ENCODE measurements around the gene LRRC14B.
"Not testable (repeated sequence)": the region's sequence is repeated elsewhere in the genome, so short reads cannot be mapped to it uniquely, and the experiment has no call there.

LRRC14B gene

GRCh38 chr5:194603-195209, 3.4 kb downstream of the LRRC14B start:
- Mint-ChIP-seq H3K4me3 (no peak overlapping the region), H3K4me1 (ENCODE audit: low read depth in 2 of 2) (peaks cover 0 to 7% of the 10 kb centered on the region in 2 donors), H3K27ac (peak overlapping the region in 1 of 2 donors; percentile 46), H3K9me3 (no peaks in the 10 kb centered on the region), H3K36me3 (ENCODE audit: insufficient read depth) (no peaks in the 10 kb centered on the region), H3K27me3 (peaks cover 16 to 33% of the 10 kb centered on the region in 2 donors)
- ATAC-seq (replicated peaks) = no peak
- DNase-seq = no peak

DNA sequence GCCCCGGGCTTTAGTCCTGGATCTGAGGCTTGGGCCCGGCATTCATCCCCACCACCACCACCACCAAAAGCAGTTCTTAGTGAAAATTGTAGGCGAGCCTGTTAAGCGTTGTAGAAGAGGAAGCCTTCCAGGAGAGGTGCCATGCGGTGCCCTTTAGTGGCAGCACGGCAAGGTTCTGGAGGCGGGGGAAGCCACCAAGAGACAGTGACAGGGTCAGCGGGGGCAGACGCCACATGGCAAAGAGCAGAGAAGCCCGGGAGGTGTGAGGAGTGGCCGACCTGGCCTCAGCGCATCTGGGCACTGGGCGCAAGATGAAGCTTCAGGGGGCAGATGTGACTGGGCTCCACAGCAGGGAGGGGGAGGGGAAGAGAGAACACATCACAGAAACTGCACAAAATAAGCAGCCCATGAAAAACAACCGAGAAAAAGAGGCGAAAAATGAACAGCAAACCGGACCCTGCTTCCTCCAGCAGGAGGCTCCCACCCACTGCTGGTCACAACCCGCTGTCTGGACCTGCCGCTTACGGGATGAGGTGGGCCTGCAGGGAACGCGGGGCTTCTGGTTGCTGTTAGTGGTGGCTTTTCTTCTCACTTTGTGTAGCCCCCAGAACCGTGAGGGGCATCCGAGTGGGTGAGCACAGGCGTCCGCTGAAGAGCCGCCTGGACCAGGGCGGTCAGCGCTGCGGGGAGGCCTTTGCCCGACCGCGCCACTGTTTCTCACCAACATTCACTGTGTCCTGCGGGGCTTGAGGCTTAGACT, 4.3 kb downstream of the LRRC14B start:
- Mint-ChIP-seq H3K4me3 (no peak overlapping the region), H3K36me3 (ENCODE audit: insufficient read depth) (no peaks in the 10 kb centered on the region), H3K4me1 (ENCODE audit: low read depth in 2 of 2) (peaks cover 0 to 3% of the 10 kb centered on the region in 2 donors), H3K27ac (peak overlapping the region in 1 of 2 donors; percentile 46), H3K9me3 (no peaks in the 10 kb centered on the region), H3K27me3 (peaks cover 9 to 30% of the 10 kb centered on the region in 2 donors)
- ATAC-seq (replicated peaks) (no peak), DNase-seq (no peak)

DNA sequence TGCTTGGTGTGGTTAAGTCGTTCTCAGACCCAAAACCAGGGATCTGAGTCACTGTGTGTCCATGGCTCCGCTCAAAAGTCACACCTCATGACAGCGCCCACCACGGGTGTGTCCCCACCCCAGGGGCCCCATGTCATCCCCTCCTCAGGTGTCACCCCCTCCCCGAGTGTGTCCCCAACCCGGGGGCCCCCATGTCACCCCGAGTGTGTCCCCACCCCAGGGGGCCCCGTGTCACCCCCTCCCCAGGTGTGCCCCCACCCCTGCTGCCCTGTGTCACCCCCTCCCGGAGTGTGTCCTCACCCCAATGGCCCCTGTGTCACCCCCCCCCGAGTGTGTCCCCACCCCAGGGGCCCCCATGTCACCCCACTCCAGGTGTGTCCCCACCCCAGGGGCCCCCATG, 5.1 kb downstream of the LRRC14B start:
- Mint-ChIP-seq H3K4me1 (ENCODE audit: low read depth in 2 of 2) (peaks cover 2 to 3% of the 10 kb centered on the region in 2 donors), H3K4me3 (no peak overlapping the region), H3K27ac (no peak overlapping the region), H3K36me3 (ENCODE audit: insufficient read depth) (no peaks in the 10 kb centered on the region), H3K9me3 (no peaks in the 10 kb centered on the region), H3K27me3 (peaks cover 7 to 22% of the 10 kb centered on the region in 2 donors)
- DNase-seq (no peak), ATAC-seq (replicated peaks) (no peak)

DNA sequence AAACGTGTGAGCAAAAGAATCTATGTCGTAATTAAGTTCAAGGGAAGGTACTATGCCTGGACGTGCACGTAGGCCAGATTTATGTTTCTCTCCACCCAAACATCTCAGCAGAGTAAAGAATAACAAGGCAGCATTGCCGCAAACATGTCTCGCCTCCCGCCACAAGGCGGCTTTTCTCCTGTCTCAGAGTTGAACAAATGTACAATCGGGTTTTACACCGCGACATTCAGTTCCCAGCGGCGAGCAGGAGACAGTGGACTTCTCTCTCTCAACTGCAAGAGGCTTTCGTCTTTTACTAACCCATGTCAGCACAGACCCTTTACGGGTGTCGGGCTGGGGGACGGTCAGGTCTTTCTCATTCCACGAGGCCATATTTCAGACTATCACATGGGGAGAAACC, 5.7 kb downstream of the LRRC14B start:
- H3K4me3 Mint-ChIP-seq; H3K4me1 Mint-ChIP-seq (ENCODE audit: low read depth in 2 of 2); ATAC-seq (replicated peaks); H3K27ac Mint-ChIP-seq; DNase-seq; H3K36me3 Mint-ChIP-seq (ENCODE audit: insufficient read depth); H3K9me3 Mint-ChIP-seq: not testable (repeated sequence)
- peaks cover 7 to 19% of the 10 kb centered on the region in 2 donors for H3K27me3 Mint-ChIP-seq

DNA sequence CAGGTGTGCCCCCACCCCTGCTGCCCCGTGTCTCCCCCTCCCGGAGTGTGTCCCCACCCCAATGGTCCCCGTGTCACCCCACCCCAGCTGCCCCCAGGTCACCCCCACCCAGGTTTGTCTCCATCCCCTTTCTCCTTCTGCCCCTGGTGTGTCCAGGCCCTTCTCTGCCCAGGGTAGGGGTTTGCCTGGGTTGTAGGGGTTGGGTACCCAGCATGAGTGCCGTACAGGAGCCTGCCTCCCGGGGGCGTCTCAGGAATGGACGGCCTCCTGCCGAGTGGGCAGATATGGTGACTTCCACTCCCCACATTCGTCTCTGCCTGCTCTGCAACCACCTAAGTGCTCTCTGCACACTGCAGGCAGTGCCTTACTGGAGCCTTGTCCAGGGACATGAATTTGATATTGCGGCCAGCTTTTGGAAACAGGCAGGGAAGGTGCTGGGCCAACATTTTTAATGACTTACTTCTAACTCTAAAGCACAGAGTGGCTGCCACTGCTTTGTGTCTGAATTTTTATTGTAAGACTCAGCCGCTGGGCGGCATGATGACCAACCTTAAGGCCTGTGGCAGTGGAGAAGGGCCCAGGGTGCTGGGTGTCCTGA, 6.7 kb downstream of the LRRC14B start:
- peaks cover 0 to 10% of the 10 kb centered on the region in 2 donors for H3K27me3 Mint-ChIP-seq
- no peak overlapping the region for H3K27ac Mint-ChIP-seq
- peaks cover 2 to 3% of the 10 kb centered on the region in 2 donors for H3K4me1 Mint-ChIP-seq (ENCODE audit: low read depth in 2 of 2)
- H3K9me3 Mint-ChIP-seq = no peaks in the 10 kb centered on the region
- H3K4me3 Mint-ChIP-seq = no peak overlapping the region
- peaks cover 5% of the 10 kb centered on the region for H3K36me3 Mint-ChIP-seq (ENCODE audit: insufficient read depth)
- no peak for ATAC-seq (replicated peaks)
- no peak for DNase-seq

GRCh38 chr5:198516-199196, 7.4 kb downstream of the LRRC14B start:
- H3K27me3 Mint-ChIP-seq = peaks cover 0 to 7% of the 10 kb centered on the region in 2 donors
- ATAC-seq (replicated peaks) = no peak
- DNase-seq = no peak
- peaks cover 2 to 3% of the 10 kb centered on the region in 2 donors for H3K4me1 Mint-ChIP-seq (ENCODE audit: low read depth in 2 of 2)
- H3K36me3 Mint-ChIP-seq (ENCODE audit: insufficient read depth) = peaks cover 8% of the 10 kb centered on the region
- H3K27ac Mint-ChIP-seq = no peak overlapping the region
- H3K9me3 Mint-ChIP-seq = no peaks in the 10 kb centered on the region
- no peak overlapping the region for H3K4me3 Mint-ChIP-seq

- no peaks in the 10 kb centered on the region for H3K9me3 Mint-ChIP-seq
- DNase-seq (no peak), ATAC-seq (replicated peaks) (no peak)
- no peak overlapping the region for H3K27ac Mint-ChIP-seq
- peaks cover 0 to 7% of the 10 kb centered on the region in 2 donors for H3K27me3 Mint-ChIP-seq
- H3K36me3 Mint-ChIP-seq (ENCODE audit: insufficient read depth) = peaks cover 12% of the 10 kb centered on the region
- H3K4me3 Mint-ChIP-seq = no peak overlapping the region
- H3K4me1 Mint-ChIP-seq (ENCODE audit: low read depth in 2 of 2) = peaks cover 2 to 3% of the 10 kb centered on the region in 2 donors
Observed at GRCh38 chr5:199197-199949, 8.1 kb downstream of the LRRC14B start.

DNA sequence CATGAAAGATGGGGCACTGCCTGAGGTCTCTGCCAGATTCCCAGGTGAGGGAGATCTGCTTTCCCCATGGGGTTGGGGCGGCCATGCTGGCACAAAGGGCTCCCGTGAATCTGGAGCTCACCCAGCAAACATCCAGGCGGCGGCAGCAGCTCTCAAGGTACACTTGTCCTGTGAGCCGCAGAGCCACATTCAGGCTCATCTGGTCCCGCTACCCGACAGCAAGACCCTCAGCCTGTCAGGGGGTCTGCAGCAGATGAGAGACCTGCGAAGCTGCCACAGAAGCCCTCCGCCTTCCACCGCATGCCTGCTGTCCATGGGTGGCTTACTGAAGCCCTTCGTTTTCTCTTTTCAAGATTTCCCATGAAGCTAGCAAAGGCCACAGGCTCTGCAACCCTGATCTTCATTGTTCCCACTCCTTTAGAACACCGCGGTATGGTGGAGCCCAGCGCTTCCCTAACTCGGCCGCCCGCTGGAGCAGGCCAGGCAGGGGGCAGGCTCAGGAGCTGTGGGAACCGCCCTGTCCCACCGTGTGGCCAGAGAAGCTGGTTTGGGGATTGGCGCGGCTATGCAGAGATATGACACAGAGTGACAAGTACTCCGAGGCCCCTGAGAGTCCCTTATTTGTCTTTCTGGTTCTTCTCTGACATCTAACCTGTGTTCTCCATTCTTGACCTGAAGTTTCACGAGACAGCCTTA, 8.8 kb downstream of the LRRC14B start:
- no peak overlapping the region for H3K4me3 Mint-ChIP-seq
- peaks cover 0 to 6% of the 10 kb centered on the region in 2 donors for H3K27me3 Mint-ChIP-seq
- peaks cover 3 to 4% of the 10 kb centered on the region in 2 donors for H3K4me1 Mint-ChIP-seq (ENCODE audit: low read depth in 2 of 2)
- peaks cover 20% of the 10 kb centered on the region for H3K36me3 Mint-ChIP-seq (ENCODE audit: insufficient read depth)
- H3K9me3 Mint-ChIP-seq = no peaks in the 10 kb centered on the region
- no peak overlapping the region for H3K27ac Mint-ChIP-seq
- ATAC-seq (replicated peaks) (no peak), DNase-seq (no peak)

GRCh38 chr5:200985-201384, 9.7 kb downstream of the LRRC14B start:
- no peak overlapping the region for H3K27ac Mint-ChIP-seq
- H3K4me3 Mint-ChIP-seq = no peak overlapping the region
- DNase-seq (no peak), ATAC-seq (replicated peaks) (no peak)
- H3K27me3 Mint-ChIP-seq = no peaks in the 10 kb centered on the region
- H3K4me1 Mint-ChIP-seq (ENCODE audit: low read depth in 2 of 2) = peaks cover 0 to 4% of the 10 kb centered on the region in 2 donors
- H3K36me3 Mint-ChIP-seq (ENCODE audit: insufficient read depth) = peaks cover 25% of the 10 kb centered on the region
- no peaks in the 10 kb centered on the region for H3K9me3 Mint-ChIP-seq

- peaks cover 0 to 4% of the 10 kb centered on the region in 2 donors for H3K4me1 Mint-ChIP-seq (ENCODE audit: low read depth in 2 of 2)
- H3K27ac Mint-ChIP-seq = peak overlapping the region in 1 of 2 donors; percentile 29
- ATAC-seq (replicated peaks) (no peak), DNase-seq (no peak)
- H3K4me3 Mint-ChIP-seq = no peak overlapping the region
- H3K27me3 Mint-ChIP-seq = no peaks in the 10 kb centered on the region
- H3K9me3 Mint-ChIP-seq = no peaks in the 10 kb centered on the region
- H3K36me3 Mint-ChIP-seq (ENCODE audit: insufficient read depth) = peaks cover 29% of the 10 kb centered on the region
Observed at GRCh38 chr5:201672-202071, 10.4 kb downstream of the LRRC14B start.

DNA sequence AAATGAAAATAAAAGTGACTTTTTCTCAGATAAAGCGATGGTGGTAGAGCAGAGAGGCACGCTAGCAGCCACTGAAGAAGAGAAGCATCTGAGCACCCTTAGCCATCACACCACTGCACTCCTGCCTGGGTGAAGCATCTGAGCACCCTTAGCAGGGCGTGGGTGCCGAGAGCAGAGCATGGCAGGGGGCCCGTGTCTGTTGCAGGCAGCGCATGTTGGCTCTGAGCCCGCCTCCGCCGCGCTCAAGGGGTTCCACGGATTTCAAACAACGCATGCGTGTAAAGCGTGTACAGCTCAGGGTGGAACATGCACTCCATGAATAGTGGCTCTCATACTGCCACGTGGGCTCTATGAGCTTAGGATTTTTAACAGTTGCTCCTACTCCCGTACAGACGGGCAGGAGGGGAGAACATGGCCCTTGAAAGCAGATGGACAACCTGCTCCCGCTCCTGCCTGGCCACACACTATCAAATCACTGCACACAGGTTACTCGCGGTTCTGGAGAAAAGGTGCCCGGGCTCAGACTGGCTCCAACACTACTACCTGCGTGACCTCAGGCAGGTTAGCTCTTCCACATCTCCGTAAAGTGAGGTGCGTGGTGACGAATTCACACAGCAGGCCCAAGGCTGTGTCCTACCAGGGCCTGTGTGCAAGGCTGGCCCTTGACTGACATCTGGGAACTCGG, 12.1 kb downstream of the LRRC14B start:
- Mint-ChIP-seq H3K4me3 (no peak overlapping the region), H3K4me1 (ENCODE audit: low read depth in 2 of 2) (peaks cover 10 to 12% of the 10 kb centered on the region in 2 donors), H3K9me3 (no peaks in the 10 kb centered on the region), H3K27me3 (no peaks in the 10 kb centered on the region), H3K36me3 (ENCODE audit: insufficient read depth) (peaks cover 38% of the 10 kb centered on the region), H3K27ac (no peak overlapping the region)
- no peak for DNase-seq
- ATAC-seq (replicated peaks) = no peak

GRCh38 chr5:204001-204400, 12.7 kb downstream of the LRRC14B start:
- Mint-ChIP-seq H3K27me3 (no peaks in the 10 kb centered on the region), H3K9me3 (no peaks in the 10 kb centered on the region), H3K4me3 (no peak overlapping the region), H3K36me3 (ENCODE audit: insufficient read depth) (peaks cover 38% of the 10 kb centered on the region), H3K27ac (no peak overlapping the region), H3K4me1 (ENCODE audit: low read depth in 2 of 2) (peaks cover 14% of the 10 kb centered on the region in 2 donors)
- ATAC-seq (replicated peaks) (no peak), DNase-seq (no peak)
